CD8-positive, alpha-beta memory T cell (primary cell): ENCODE data around the gene RRAS. TPM values are rescaled to one million over a fixed set of nuclear protein-coding genes. Genes with fewer than 3 reads are reported as not detected.
A peak's percentile ranks its signal among the peaks of the same experiment; 100 is the strongest.

Experiments used
- CTCF ChIA-PET: fragments of 350-600 bp; sonication (Branson Sonifier 250); formaldehyde crosslinking; loops from one replicate; lab custom pipeline; 2021; ENCODE audit warnings: antibody characterized with exemption; lab: Charles Lee
- POLR2A ChIA-PET: fragments of 350-600 bp; sonication (Branson Sonifier 250); formaldehyde crosslinking; loops from one replicate; lab custom pipeline; 2021; ENCODE audit warnings: antibody characterized with exemption; lab: Charles Lee
- DNase-seq, 5 donors: peaks; one replicate each; pipeline versions ENCODE4 v3.0.0 to v3.0.0-alpha.2; 2020 to 2022; ENCODE audit warnings: mixed read lengths in 1 of 5
- H3K27ac ChIP-seq: one replicate; pipeline ENCODE4 v1.7.0; 2013; ENCODE audit warnings: low read depth, mild to moderate bottlenecking, low read length, moderate library complexity
- H3K27me3 ChIP-seq: 2 replicates; pipeline ENCODE4 v1.7.0; 2013; ENCODE audit warnings: low read length, mild to moderate bottlenecking; ENCODE audit not compliant: insufficient read depth, poor library complexity, severe bottlenecking
- H3K36me3 ChIP-seq: 2 replicates; pipeline ENCODE4 v1.7.0; 2013; ENCODE audit warnings: mild to moderate bottlenecking, low read length, moderate library complexity; ENCODE audit not compliant: insufficient read depth
- H3K4me1 ChIP-seq: 2 replicates; pipeline ENCODE4 v1.7.0; 2013; ENCODE audit warnings: mild to moderate bottlenecking, low read length, moderate library complexity; ENCODE audit not compliant: insufficient read depth
- H3K4me3 ChIP-seq: 2 replicates; pipeline ENCODE4 v1.7.0; 2013; ENCODE audit warnings: mild to moderate bottlenecking, low read length
- H3K9me3 ChIP-seq: 2 replicates; pipeline ENCODE4 v1.7.0; 2013; ENCODE audit warnings: mild to moderate bottlenecking, low read length
- H3K27ac Mint-ChIP-seq, 8 donors: one replicate each; pipeline ENCODE4 v1.8.0; 2020 to 2021; ENCODE audit warnings: mixed read lengths in 8 of 8, mild to moderate bottlenecking in 6 of 8, inconsistent platforms in 3 of 8, moderate library complexity in 3 of 8
- H3K27me3 Mint-ChIP-seq, 2 donors: one replicate each; pipeline ENCODE4 v1.8.0; 2020 to 2021; ENCODE audit warnings: mixed read lengths in 2 of 2, mild to moderate bottlenecking in 1 of 2, moderate library complexity in 1 of 2
- H3K36me3 Mint-ChIP-seq, 3 donors: one replicate each; pipeline ENCODE4 v1.8.0; 2020 to 2021; ENCODE audit warnings: mixed read lengths in 3 of 3, inconsistent platforms in 1 of 3, mild to moderate bottlenecking in 1 of 3
- H3K4me1 Mint-ChIP-seq, 3 donors: one replicate each; pipeline ENCODE4 v1.8.0; 2020 to 2021; ENCODE audit warnings: mixed read lengths in 3 of 3, inconsistent platforms in 1 of 3, mild to moderate bottlenecking in 1 of 3
- H3K4me3 Mint-ChIP-seq, 7 donors: one replicate each; pipeline ENCODE4 v1.8.0; 2020 to 2021; ENCODE audit warnings: mixed read lengths in 7 of 7, mild to moderate bottlenecking in 6 of 7, moderate library complexity in 4 of 7, inconsistent platforms in 2 of 7
- H3K9me3 Mint-ChIP-seq, 5 donors: one replicate each; pipeline ENCODE4 v1.8.0; 2020 to 2022; ENCODE audit warnings: mixed read lengths in 5 of 5, mild to moderate bottlenecking in 3 of 5, moderate library complexity in 2 of 5, inconsistent platforms in 1 of 5
- polyA plus RNA-seq: library from polyadenylated mRNA; unstranded; fragments of 300-500 nt; fragmentation: Illumina TruSeq; gene quantifications from one replicate; pipeline ENCODE4 v1.2.3, GENCODE V29; 2021
- total RNA-seq, 2 experiments: library from RNA; stranded (reverse); gene quantifications; one replicate each; pipeline ENCODE4 v1.2.3, GENCODE V29; 2021

The RRAS gene
- total and polyA plus RNA-seq, 3 experiments from 2014 or later: 5.3 to 16.0 (median 5.8) TPM

DNA sequence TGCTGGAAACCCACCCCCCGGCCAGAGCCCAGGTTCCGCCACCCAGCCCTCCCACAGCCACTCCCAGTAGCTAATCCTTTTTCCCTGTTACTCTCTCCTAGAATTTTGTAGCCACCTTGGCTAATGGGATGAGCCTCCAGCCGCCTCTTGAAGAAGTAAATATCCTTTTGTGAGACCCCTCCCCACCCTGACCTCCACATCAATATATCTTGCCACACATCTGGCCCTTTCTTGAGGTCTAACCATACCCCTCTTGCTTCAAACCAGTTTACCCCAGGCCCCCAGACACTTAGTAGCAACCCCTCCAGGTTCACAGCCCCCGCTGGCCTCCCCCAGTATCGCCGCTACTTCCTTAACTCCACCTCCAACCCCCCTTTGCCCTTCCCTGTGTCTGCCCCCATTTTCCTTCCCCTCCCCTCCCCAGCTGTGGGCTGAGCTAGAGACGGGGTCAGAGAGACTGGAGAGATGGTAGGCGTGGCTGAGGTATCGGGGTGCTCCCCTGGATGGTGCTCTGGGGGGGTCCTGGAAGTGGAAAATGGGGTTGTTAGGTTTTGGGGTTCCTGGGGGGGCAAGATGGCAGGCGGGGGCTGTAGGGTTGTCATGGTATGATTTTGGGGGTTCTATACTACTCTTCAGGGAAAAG lies 39.9 kb upstream of the RRAS start:
- Histone ChIP-seq H3K4me1 (peaks cover 32% of the 10 kb centered on the region), H3K36me3 (peaks cover 8% of the 10 kb centered on the region), H3K27me3 (no peaks in the 10 kb centered on the region), H3K4me3 (no peak overlapping the region), H3K27ac (peak overlapping the region; percentile 57), H3K9me3 (no peaks in the 10 kb centered on the region)
- POLR2A ChIA-PET: interaction anchor here (0.6 to 2.6 kb wide), 3 partner anchors 39 to 202 kb away, joined by 3 to 14 read pairs (median 3); partner anchors contain the start of genes RRAS and SCAF1
- Mint-ChIP-seq H3K36me3 (peaks cover 4 to 41% (median 8%) of the 10 kb centered on the region in 3 donors), H3K27ac (peak overlapping the region; percentile 56 to 98 (median 90)), H3K4me1 (peaks cover 28 to 46% (median 31%) of the 10 kb centered on the region in 3 donors), H3K9me3 (no peaks in the 10 kb centered on the region), H3K4me3 (peak overlapping the region in 4 of 7 donors; percentile 11 to 58 (median 40)), H3K27me3 (peaks cover 0 to 2% of the 10 kb centered on the region in 2 donors)
- no peak for DNase-seq
- CTCF ChIA-PET: interaction anchor here (0.6 to 6.6 kb wide), 4 partner anchors 9 to 207 kb away, joined by 3 to 56 read pairs (median 6); partner anchors contain the start of genes CPT1C and FLT3LG

DNA sequence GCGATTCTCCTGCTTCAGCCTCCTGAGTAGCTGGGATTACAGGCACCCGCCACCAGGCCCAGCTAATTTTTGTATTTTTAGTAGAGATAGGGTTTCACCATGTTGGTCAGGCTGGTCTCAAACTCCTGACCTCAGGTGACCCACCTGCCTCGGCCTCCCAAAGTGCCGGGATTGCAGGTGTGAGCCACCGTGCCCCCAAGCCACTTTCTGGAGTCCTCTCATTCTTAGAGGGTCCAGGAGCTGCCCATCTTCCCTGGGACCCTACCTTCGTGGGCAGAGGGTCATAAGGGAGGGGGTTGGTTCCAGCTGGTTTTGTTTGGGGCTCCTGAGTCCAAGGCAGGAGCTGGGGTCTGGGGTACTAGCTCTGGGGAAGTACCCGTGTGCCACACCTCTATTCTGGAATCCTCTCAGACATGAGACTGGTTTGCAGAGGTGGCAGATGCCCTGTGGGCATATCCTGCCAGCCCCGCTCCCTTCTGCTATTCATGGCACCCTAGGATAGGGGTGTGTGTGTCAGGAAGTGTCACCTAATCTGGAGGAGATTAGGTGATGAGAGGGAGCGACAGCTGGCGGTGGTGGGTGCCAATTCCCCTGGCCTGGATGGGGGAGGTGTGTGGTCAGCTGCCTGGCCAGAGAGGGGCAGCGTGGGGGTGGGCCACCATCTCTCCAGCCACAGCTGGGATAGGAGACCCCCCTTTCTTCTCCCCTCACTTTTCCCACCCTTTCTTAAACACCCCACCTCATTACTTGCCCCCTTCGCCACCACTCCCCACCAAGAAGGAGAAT lies 39.2 kb upstream of the RRAS start:
- H3K36me3 ChIP-seq: peaks cover 8% of the 10 kb centered on the region
- Mint-ChIP-seq H3K4me3 (peak overlapping the region in 3 of 7 donors; percentile 25 to 69 (median 28)), H3K27me3 (peaks cover 0 to 2% of the 10 kb centered on the region in 2 donors), H3K36me3 (peaks cover 4 to 35% (median 6%) of the 10 kb centered on the region in 3 donors), H3K9me3 (no peaks in the 10 kb centered on the region), H3K27ac (peak overlapping the region; percentile 24 to 98 (median 96)), H3K4me1 (peaks cover 28 to 46% (median 31%) of the 10 kb centered on the region in 3 donors)
- DNase-seq: no peak
- POLR2A ChIA-PET: interaction anchor here (0.6 to 2.6 kb wide), 3 partner anchors 38 to 202 kb away, joined by 3 to 14 read pairs (median 3); partner anchors contain the start of genes RRAS and SCAF1
- H3K27me3 ChIP-seq: no peaks in the 10 kb centered on the region
- H3K27ac ChIP-seq: no peak overlapping the region
- no peak overlapping the region for H3K4me3 ChIP-seq
- CTCF ChIA-PET: interaction anchor here (0.8 to 6.6 kb wide), 11 partner anchors 8 to 287 kb away, joined by 3 to 56 read pairs (median 4); partner anchors contain the start of genes FLT3LG, PRR12 and RRAS
- H3K9me3 ChIP-seq: no peaks in the 10 kb centered on the region
- H3K4me1 ChIP-seq: peaks cover 32% of the 10 kb centered on the region

DNA sequence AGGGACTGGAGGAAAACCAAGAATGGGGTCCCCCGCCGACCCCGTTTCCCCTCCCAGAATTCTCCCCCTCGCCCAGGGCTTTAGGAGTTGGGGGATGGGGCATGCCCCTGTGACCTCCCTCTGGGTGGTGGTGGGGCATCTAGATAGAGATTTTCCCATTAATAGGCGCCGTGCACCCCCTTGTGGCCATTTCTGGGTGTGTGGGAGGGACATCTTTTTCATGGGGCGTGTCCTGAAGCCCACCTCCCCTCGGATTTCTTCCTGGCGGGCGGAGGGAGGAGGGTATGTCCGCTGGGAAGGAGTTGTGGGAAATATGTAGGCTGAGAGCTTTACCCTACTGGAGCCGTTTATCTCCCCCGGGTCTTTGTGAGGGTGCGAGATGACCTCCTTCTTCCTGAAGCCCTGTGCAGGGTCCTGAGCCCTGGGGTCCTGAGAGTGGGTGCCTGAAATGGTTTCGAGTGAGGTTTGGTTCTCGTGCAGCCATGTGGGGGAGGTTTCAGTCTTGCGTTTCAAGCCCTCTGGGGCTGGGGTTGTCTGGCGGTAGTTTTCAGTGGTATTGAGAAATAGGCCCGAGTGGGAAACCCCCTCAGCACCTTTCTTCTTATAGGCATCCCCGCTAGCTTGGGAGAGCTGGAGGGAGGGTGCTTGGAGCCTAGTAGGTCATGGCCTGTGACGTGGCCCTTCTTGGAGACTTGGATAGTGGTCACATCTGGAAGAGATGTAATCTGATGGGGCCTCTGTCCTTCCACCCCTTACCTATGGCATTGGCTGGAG lies 38.1 kb upstream of the RRAS start:
- Mint-ChIP-seq H3K27ac (peak overlapping the region; percentile 92 to 100 (median 98)), H3K4me1 (peaks cover 28 to 49% (median 31%) of the 10 kb centered on the region in 3 donors), H3K4me3 (peak overlapping the region; percentile 87 to 99 (median 88)), H3K9me3 (no peaks in the 10 kb centered on the region), H3K36me3 (peaks cover 4 to 27% (median 4%) of the 10 kb centered on the region in 3 donors), H3K27me3 (peaks cover 0 to 2% of the 10 kb centered on the region in 2 donors)
- H3K27ac ChIP-seq: peak overlapping the region; percentile 95
- peaks cover 32% of the 10 kb centered on the region for H3K4me1 ChIP-seq
- H3K4me3 ChIP-seq: peak overlapping the region; percentile 88
- no peaks in the 10 kb centered on the region for H3K27me3 ChIP-seq
- ChIA-PET CTCF (interaction anchor here (0.7 to 6.6 kb wide), 19 partner anchors 9 to 286 kb away, joined by 3 to 56 read pairs (median 4); partner anchors contain the start of genes FLT3LG, NOSIP, PRR12 and PRRG2), POLR2A (interaction anchor here (0.6 to 2.6 kb wide), 8 partner anchors 13 to 591 kb away, joined by 3 to 32 read pairs (median 4); partner anchors contain the start of genes BCL2L12, IRF3, PRR12 and RPS11)
- H3K9me3 ChIP-seq: no peaks in the 10 kb centered on the region
- DNase-seq: peak; percentile 65 to 84 (median 78)
- peaks cover 8% of the 10 kb centered on the region for H3K36me3 ChIP-seq

DNA sequence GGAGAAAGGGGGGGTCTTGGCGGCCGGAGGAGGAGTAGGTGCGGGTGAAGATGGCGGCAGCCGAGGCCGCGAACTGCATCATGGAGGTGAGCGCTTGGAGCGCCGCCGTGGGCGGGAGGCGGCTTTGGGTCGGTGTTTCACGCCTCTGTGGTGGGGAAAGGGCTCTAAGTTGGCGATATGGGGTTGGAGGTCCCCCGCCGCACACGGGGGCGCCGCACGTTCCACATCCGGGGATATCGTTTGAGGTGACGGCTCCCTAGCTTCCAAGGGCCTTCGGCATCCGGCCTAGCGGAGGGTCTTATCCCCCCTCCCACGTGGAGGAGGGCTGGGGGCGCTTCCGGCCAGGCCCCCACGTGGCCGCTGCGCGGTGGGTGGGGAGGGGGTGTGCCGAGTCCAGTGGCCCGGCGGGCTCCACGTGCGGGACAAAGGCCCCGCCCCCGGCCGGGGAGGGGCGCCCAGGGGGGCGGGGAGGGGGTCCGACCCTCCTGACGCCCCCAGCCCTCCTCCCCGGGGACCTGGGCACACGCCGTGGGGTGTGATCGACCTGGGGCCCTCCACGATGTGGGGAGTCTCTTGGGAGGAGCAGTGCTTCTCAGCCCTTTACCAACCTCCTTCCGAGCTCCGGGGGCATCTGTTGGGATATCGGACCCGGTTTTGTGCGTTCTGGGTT lies 37.4 kb upstream of the RRAS start, which contains the start of gene PRMT1:
Gene PRMT1 (plus strand): TSS at position 41 of the 670 bp plus-strand sequence. CDS start 10 bp downstream, at position 51.
- Histone ChIP-seq H3K27ac (peak within 1 kb of the TSS; percentile 95), H3K36me3 (peaks cover 7% of the 10 kb centered on the region), H3K4me3 (peak within 1 kb of the TSS; percentile 88), H3K9me3 (no peaks in the 10 kb centered on the region), H3K4me1 (peaks cover 32% of the 10 kb centered on the region), H3K27me3 (no peaks in the 10 kb centered on the region)
- peak within 1 kb of the TSS; percentile 92 to 100 (median 99) for H3K27ac Mint-ChIP-seq
- DNase-seq: peak in 3 of 5 donors; percentile 52 to 62 (median 54)
- peaks cover 29 to 51% (median 33%) of the 10 kb centered on the region in 3 donors for H3K4me1 Mint-ChIP-seq
- ChIA-PET POLR2A (interaction anchor here (0.6 to 2.6 kb wide), 14 partner anchors 13 to 684 kb away, joined by 3 to 32 read pairs (median 4); partner anchors contain the start of genes AP2A1, BCL2L12, GYS1 and IRF3), CTCF (interaction anchor here (0.7 to 6.6 kb wide), 14 partner anchors 13 to 211 kb away, joined by 3 to 56 read pairs (median 4); partner anchors contain the start of genes FLT3LG, NOSIP, PRRG2 and RRAS)
- peak within 1 kb of the TSS; percentile 90 to 100 (median 99) for H3K4me3 Mint-ChIP-seq
- peaks cover 0 to 2% of the 10 kb centered on the region in 2 donors for H3K27me3 Mint-ChIP-seq
- H3K36me3 Mint-ChIP-seq: peaks cover 2 to 22% (median 4%) of the 10 kb centered on the region in 3 donors
- H3K9me3 Mint-ChIP-seq: no peaks in the 10 kb centered on the region

DNA sequence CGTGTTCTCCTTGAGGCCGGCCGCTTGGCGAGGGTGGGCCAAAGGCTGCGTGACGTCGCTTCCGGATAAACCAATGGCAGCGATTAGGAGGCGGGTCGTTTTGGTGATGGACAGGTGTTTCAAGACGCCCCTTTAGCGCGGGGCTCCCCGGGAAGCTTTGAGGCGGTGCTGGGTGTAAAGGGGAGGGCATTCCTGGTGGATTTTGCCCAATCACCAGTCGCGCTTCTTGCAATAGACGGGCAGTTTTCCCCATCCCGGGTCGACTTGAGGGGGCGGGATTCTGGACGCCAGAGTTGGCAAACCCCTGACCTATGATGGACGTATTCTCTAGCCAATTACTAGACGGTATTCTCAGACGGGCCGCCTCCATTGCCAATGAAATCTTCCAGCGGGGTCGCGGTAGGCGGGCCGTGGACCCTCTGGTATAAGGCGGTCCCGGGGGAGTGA lies 36.9 kb upstream of the RRAS start:
- CTCF ChIA-PET: interaction anchor here (0.7 to 6.6 kb wide), 15 partner anchors 9 to 478 kb away, joined by 3 to 56 read pairs (median 4); partner anchors contain the start of genes BCL2L12, FLT3LG, IRF3 and NOSIP
- H3K4me1 Mint-ChIP-seq: peaks cover 34 to 56% (median 38%) of the 10 kb centered on the region in 3 donors

DNA sequence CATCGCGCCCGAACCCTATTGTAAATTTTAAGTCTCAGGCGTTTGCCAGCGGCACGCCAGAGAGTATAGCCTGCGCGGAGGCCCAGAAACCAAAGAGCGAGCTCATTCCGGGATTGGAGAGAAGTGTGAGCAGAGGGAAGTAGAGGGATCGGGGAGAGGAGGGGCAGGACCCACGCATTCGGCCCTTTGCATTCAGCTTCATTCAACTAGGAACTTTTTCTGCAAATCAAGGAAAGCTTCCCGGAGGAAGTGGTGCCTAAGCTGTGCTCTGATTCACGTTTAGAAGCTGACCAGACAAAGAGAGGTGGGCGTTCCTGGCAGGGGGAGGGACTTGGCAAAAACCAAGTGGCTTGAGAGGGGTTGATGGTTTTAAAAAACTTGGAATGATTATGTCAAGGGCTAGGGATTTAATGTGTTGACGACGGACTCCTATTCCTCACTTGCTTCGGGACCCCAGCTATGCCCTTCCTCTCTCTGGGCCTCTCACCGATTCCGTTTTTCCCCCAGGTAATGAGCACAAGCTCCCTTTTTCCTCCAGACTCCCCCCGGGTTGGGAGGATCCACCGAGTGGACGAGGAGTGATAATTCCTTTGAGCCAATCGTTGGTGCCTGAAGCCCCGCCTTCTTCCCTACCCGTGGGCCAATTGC lies 36.3 kb upstream of the RRAS start:
- peak in 1 of 5 donors; percentile 49 for DNase-seq
- Histone ChIP-seq H3K36me3 (no peaks in the 10 kb centered on the region), H3K27ac (peak overlapping the region; percentile 89), H3K4me1 (peaks cover 37% of the 10 kb centered on the region), H3K27me3 (no peaks in the 10 kb centered on the region), H3K9me3 (no peaks in the 10 kb centered on the region), H3K4me3 (peak overlapping the region; percentile 88)
- Mint-ChIP-seq H3K27me3 (peaks cover 0 to 2% of the 10 kb centered on the region in 2 donors), H3K4me3 (peak overlapping the region; percentile 90 to 100 (median 99)), H3K36me3 (peaks cover 1 to 14% (median 4%) of the 10 kb centered on the region in 3 donors), H3K9me3 (no peaks in the 10 kb centered on the region), H3K27ac (peak overlapping the region; percentile 92 to 100 (median 99)), H3K4me1 (peaks cover 34 to 56% (median 38%) of the 10 kb centered on the region in 3 donors)
- CTCF ChIA-PET: interaction anchor here (0.7 to 6.6 kb wide), 12 partner anchors 9 to 478 kb away, joined by 3 to 56 read pairs (median 4); partner anchors contain the start of genes BCL2L12, IRF3, PRR12 and RPS11
- POLR2A ChIA-PET: interaction anchor here (0.6 to 2.6 kb wide), 18 partner anchors 12 to 683 kb away, joined by 3 to 32 read pairs (median 5); partner anchors contain the start of genes AKT1S1, AP2A1, BCL2L12 and GYS1

More for the DNA sequence above, 36.9 kb upstream of the RRAS start:
- peak overlapping the region; percentile 90 to 100 (median 99) for H3K4me3 Mint-ChIP-seq
- H3K4me3 ChIP-seq: peak overlapping the region; percentile 88
- peaks cover under 1% of the 10 kb centered on the region for H3K36me3 ChIP-seq
- DNase-seq: peak; percentile 97 to 99 (median 98)
- H3K9me3 ChIP-seq: no peaks in the 10 kb centered on the region
- no peaks in the 10 kb centered on the region for H3K27me3 ChIP-seq
- H3K27ac Mint-ChIP-seq: peak overlapping the region; percentile 92 to 100 (median 99)
- H3K27me3 Mint-ChIP-seq: peaks cover 0 to 2% of the 10 kb centered on the region in 2 donors
- H3K36me3 Mint-ChIP-seq: peaks cover 1 to 16% (median 4%) of the 10 kb centered on the region in 3 donors
- peak overlapping the region; percentile 95 for H3K27ac ChIP-seq
- H3K9me3 Mint-ChIP-seq: no peaks in the 10 kb centered on the region
- H3K4me1 ChIP-seq: peaks cover 37% of the 10 kb centered on the region
- POLR2A ChIA-PET: interaction anchor here (0.6 to 2.6 kb wide), 19 partner anchors 12 to 683 kb away, joined by 3 to 32 read pairs (median 4); partner anchors contain the start of genes AKT1S1, AP2A1, BCL2L12 and GYS1
